ENCODE results near the gene IPPK.

Gene IPPK, protein sequence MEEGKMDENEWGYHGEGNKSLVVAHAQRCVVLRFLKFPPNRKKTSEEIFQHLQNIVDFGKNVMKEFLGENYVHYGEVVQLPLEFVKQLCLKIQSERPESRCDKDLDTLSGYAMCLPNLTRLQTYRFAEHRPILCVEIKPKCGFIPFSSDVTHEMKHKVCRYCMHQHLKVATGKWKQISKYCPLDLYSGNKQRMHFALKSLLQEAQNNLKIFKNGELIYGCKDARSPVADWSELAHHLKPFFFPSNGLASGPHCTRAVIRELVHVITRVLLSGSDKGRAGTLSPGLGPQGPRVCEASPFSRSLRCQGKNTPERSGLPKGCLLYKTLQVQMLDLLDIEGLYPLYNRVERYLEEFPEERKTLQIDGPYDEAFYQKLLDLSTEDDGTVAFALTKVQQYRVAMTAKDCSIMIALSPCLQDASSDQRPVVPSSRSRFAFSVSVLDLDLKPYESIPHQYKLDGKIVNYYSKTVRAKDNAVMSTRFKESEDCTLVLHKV

DNA sequence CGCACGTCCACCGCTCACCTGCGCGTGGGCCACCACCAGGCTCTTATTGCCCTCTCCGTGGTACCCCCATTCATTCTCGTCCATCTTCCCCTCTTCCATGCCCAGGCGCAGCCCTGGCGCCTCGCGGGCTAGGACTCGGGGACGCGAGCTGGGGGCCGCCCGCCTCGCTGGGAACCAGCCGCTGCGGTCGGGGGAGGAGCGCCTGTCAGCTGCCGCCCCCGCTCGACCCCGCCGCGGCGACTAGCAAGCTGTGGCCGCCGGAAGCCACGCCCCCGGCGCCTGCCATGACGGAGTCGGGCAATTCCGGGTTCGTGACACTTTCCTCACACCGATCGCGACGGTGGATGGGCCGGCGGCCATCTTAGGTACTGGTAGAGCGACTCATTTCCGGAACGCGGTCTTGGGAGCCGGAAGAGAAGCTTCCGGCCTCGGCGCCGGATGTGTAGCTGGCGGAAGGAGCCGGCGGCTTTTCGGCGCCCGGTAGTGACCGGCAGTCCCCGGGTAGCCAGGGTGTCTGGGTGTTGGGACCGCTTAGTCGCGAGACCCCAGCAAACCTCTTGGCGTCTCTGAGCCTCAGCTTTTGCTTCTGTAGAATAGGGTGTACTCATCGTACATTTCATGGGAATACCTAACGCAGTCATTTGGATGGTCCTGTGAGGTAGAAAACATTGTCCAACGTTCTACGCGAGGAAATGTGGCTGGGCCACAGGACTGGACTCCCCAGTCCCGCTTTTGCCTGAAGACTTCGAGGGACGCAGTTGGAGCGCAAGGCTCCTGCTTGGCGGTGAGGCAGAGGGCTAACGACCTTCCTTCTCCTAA, at the start of gene IPPK:
Gene IPPK (minus strand): TSS at position 242 of the 819 bp plus-strand sequence. CDS start 143 bp downstream, at position 99.
- H3K27ac ChIP-seq = peak within 1 kb of the TSS; percentile 84
- TF ChIP-seq, protein P1, sequence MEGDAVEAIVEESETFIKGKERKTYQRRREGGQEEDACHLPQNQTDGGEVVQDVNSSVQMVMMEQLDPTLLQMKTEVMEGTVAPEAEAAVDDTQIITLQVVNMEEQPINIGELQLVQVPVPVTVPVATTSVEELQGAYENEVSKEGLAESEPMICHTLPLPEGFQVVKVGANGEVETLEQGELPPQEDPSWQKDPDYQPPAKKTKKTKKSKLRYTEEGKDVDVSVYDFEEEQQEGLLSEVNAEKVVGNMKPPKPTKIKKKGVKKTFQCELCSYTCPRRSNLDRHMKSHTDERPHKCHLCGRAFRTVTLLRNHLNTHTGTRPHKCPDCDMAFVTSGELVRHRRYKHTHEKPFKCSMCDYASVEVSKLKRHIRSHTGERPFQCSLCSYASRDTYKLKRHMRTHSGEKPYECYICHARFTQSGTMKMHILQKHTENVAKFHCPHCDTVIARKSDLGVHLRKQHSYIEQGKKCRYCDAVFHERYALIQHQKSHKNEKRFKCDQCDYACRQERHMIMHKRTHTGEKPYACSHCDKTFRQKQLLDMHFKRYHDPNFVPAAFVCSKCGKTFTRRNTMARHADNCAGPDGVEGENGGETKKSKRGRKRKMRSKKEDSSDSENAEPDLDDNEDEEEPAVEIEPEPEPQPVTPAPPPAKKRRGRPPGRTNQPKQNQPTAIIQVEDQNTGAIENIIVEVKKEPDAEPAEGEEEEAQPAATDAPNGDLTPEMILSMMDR (conservative IDR thresholded peaks at IDR 0.05) = no peak
- peak; percentile 59; the same call in 1 of the 2 replicates for TF ChIP-seq ZFX (IDR thresholded peaks at IDR 0.05)

DNA sequence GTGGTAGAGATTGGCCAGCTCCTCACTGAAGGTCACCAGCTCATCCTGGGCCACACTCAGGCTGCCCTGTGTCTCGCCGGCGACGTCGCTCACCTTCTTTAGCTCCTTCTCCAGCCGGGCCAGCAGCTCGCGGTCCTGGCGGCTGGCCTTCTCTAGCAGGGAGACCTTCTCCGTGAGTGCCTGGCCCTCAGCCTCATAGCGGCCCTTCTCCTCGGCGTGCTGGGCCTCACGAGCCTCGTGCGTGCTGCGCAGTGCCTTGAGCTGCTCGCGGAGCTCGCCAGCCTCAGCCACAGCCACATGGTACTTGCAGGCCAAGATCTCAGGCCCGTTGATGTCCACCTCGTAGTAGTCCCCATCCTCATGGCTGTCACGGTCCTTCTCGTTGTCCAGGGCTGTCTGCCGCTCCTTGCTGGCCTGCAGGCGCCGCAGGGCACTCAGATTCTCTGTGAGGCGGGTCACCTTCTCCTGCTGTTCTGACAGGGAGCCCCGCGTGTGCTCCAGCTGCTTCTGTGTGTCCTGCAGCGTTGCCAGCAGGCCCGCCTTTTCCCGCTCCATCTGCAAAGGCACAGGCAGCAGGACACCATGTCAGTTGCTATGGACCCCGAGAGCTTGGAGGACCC, 49.2 kb upstream of the IPPK start:
- no peak overlapping the region for H3K27ac ChIP-seq
- TF ChIP-seq, protein P1 (conservative IDR thresholded peaks at IDR 0.05) = no peak
- no peak for TF ChIP-seq ZFX (IDR thresholded peaks at IDR 0.05)

DNA sequence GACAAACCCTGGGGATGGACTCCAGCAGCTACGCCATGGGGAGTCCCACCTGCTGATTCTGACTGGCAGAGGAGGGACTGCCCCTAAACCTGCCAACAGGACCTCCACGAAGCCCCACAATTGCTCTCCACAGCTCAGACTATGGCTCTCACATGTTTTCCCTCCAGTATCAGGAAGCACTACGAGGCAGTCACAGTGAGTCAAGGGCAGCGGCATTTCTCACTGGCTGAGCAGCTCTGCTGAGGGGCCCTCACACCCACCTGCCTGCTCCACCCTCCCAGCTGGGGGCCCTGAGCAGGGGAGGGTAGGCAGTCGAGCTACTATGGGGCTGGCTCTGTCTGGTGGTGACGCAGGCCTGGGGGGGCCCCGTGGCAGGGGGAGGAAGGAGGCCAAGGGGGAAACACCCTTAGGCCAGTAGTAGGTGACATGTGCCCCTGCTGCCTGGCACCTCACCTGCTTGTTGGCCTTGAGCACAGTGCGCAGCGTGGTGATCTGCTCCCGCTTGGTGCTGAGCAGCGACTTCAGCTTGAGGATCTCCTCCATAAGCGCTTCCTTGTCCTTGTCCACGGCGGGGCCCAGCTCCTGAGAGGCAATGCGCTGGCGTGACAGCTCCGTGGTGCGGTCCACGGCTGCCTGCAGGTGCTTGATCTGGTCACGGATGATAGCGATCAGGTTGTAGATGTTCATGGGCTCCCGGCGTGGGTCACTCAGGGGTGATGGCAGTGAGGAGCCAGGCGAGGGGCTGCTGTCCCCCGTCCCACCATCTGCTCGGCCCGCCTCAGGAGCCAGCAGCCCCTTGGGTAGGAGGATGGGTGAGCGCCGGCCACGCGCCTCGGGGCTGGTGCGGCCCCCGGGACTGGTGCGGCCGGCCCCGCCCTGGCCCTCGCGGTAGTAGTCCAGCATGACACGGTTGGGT, 48.4 kb upstream of the IPPK start:
- H3K27ac ChIP-seq = no peak overlapping the region
- TF ChIP-seq, protein P1 (conservative IDR thresholded peaks at IDR 0.05) = no peak
- TF ChIP-seq ZFX (IDR thresholded peaks at IDR 0.05) = no peak

DNA sequence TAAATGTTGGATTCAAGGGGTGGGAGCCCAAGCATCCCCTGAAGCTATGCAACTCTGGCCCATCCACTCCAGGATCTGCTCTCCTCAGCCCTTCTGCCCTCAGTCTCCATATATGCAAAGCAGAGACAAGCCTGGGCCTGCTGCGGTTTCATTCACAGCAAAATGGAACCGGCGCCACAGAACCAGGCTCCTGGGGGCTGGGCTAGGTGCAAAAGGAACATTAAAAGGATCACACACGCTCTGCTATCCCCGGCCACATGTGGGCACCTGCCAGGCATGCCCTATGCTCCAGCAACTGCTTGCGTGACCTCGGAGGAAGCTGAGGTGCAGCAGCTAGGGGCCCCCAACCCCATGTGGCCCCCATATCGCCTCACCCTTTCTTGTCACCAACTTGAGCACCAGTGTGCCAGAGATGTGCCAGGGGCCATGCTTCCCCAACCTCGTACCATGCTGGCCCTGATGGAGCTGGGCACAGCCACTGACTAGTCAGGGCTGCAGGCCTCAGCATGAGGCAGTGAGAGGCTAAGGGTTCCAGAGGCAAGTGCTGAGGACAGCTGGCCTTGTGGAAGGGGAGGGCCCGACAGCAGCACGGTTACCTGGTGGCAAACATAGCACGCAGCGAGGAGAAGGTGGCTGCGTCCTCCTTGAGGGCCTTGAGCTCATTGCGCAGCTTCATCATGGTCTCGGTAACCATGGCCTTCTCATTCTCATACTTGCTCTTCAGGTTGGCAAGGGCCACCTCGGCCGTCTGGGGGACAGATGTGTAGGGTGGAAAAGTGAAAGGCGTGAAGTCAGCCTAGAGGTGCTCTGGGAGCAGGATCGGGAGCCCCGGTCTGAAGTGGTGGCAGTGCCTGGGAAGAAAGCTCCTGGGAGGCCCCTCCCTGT, 47.5 kb upstream of the IPPK start:
- TF ChIP-seq ZFX (IDR thresholded peaks at IDR 0.05) = no peak
- TF ChIP-seq, protein P1 (conservative IDR thresholded peaks at IDR 0.05) = no peak
- no peak overlapping the region for H3K27ac ChIP-seq

DNA sequence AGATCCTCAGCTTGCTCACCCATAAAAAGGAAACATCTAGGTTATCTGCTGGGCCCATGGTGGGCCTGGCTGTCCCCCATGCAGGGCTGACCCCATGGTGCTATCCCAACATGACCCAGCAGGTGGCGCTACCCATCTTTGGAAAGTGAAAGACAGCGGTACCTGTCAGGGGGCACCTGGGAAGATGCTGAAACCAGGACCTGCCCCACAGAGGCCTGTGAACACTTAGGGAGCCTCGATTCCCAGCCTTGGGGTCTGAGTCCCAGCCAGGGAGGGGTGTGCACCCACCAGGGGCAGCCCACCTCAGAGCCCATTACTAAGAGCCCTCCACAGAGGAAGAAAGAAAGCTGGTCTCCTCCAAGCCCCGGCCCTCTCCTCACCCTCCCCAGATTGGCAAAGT, 46.6 kb upstream of the IPPK start:
- no peak overlapping the region for H3K27ac ChIP-seq
- TF ChIP-seq ZFX (IDR thresholded peaks at IDR 0.05) = no peak
- TF ChIP-seq, protein P1 (conservative IDR thresholded peaks at IDR 0.05) = peak; percentile 95
